HPDE6-E6E7 (cell line): Measurements from ENCODE around the gene BEX4.

Experiments
- DNase-seq: peaks from one replicate; pipeline ENCODE4 v3.0.0; 2011; ENCODE audit warnings: missing footprints; ENCODE audit errors: extremely low spot score

Gene BEX4

GRCh38 chrX:103236296-103236695 is 21.4 kb downstream of the BEX4 start:
- no peak for DNase-seq

DNA sequence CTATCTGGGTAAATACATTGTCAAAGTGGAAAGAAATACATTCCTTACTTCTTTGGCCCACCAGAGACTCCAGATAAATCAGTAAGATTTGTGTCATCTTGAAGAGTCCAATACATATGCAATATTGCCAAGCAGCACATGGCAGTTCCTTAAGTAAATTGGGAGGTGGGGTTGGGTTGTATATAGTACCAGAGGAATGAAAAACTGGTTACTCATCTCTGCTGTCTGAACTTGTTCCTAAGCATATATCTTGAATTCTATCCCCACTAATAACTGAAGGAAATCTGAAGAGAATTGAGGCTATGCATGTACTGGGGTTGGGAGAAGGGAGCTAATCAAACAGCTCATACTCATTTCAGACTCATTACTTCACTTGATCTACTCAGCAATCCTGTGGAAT is 25.2 kb downstream of the BEX4 start:
- no peak for DNase-seq

GRCh38 chrX:103248553-103248952 is 33.6 kb downstream of the BEX4 start:
- DNase-seq: no peak

- no peak for DNase-seq
Observed at GRCh38 chrX:103249805-103250204, 34.9 kb downstream of the BEX4 start.

DNA sequence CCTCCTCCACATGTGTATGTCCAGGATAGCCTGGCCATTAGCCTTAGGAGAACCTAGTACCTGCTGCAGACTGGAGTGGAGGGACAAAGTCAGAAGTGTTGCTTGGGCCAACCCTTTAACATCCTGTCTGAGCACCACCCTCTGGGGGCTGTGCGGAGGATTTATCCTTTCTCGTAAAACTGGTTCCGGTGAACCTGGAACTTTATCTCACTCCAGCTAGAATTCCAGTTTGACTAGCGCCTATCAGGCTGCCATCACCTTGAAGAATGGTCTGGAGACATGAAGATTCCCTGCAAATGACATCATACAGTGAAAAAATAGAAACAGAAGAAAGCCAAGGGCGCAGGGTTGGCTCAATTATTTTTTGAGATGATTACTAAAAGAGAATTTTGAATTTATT is 36.1 kb downstream of the BEX4 start:
- peak; percentile 19 for DNase-seq

DNA sequence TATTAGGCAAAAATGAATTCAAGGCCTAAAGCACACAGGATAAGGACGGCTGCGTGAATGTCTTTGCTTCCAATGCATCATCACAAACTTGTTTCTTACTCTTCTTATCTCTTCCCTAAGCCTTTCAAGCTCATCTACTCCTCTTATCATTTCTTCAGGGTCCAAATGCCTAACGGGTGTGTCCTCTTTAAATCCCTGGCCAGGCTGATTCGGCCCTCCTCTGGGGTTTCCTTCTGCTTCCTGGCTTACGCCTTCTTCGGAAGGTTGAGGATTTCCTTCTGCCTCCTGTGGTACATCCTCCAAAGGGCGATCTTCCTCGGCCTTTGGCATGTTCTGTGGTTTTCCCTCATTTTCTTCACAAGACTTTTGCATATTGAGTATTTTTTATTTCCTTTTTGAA is 38.7 kb downstream of the BEX4 start:
- no peak for DNase-seq

DNA sequence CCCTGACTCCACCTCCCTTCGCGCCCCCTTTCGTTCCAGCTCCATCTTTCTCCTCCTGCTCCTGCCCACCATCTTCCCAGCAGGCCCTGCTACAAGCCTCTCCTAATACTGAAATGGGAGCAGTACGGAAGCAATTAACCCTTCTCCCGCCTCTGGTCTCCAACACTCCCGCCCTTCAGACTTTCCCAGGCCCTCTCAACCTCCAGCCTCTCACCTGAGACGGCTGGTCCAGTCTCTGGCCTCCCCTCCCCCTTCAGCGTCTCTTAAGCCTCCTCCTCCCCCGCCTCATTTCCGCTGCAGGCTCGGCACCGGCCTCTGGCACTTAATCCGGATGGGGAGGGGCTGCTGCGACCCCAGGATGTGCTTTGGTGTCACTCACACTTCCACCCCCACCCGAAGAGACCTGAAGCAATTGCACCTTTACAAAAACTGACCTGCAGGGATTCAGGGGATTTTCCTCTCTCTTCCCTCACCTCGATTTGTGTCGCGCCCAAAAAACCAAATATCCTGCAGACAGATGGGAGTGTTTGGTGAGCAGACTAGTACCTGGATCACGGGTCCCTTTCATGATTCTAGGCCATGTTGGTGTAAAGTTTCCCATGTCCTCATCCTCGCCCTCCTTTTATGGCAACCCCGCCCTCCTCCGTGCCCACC is 39.4 kb downstream of the BEX4 start:
- no peak for DNase-seq

DNA sequence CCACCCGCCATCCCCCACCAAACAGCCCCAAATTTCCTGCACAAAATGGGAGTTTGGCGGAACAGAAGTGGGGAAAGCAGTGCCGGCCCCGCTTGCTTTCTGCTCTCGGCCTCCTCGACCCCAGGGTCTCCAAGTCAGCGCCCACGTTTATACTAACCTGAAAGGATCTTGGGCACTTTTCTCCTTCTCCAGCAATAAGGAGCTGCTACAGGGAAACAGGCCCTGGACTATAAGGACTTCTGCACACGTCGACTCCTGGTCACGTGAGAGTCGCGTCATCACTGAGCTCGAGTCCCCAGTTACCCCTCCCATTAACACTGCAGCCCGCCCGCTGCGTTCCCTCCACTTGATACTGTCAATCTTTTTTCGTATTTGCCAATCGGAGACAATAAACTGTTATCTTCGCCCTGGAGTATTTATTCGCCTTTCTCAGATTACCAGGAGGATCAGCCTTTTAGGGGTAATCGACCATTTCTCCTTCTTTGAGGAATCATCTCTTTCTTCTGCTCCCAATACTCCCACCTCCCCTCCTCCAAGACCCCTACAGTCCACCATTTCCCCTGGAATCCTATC is 40.1 kb downstream of the BEX4 start, which contains the start of gene TCEAL8:
Gene TCEAL8 (minus strand): TSS at position 235 of the 573 bp plus-strand sequence. CDS start 1,176 bp downstream, outside the sequence.
- DNase-seq: peak; percentile 40

GRCh38 chrX:103256651-103257050 is 41.7 kb downstream of the BEX4 start:
- DNase-seq: no peak

- DNase-seq: no peak
Observed at GRCh38 chrX:103258275-103258674, 43.4 kb downstream of the BEX4 start.
